Measurements from ENCODE around the gene FER. TPM values are rescaled to one million over a fixed set of nuclear protein-coding genes. Genes with fewer than 3 reads are reported as not detected.

The FER gene
- total RNA-seq, 1 experiment from 2014 or later = 19.4 TPM

- Histone ChIP-seq H3K9me3 (ENCODE audit: low read length) (no peaks in the 10 kb centered on the region), H3K4me1 (ENCODE audit: insufficient read depth, low read length) (no peaks in the 10 kb centered on the region), H3F3A (ENCODE audit: low read length, unreplicated experiment) (no peaks in the 10 kb centered on the region), H3K9me2 (replicated peaks; ENCODE audit: low read length) (no peaks in the 10 kb centered on the region), H3K4me2 (ENCODE audit: low read length) (no peak overlapping the region), H3K9ac (ENCODE audit: low read length) (no peak overlapping the region), H3K36me3 (ENCODE audit: low read depth, low read length) (no peaks in the 10 kb centered on the region; the same call in 1 of the 2 replicates), H3K79me2 (ENCODE audit: low read length) (no peaks in the 10 kb centered on the region), H3K27ac (ENCODE audit: low read length) (no peak overlapping the region), H3K27me3 (ENCODE audit: low read length) (no peaks in the 10 kb centered on the region), H4K20me1 (ENCODE audit: low read length) (no peaks in the 10 kb centered on the region), H3K4me3 (ENCODE audit: low read length) (no peak overlapping the region), H2AFZ (ENCODE audit: low read length) (no peak overlapping the region)
- ATAC-seq (no peak), DNase-seq (no peak)
- BruUV-seq (replicated peaks) = no TSS peak
- POLR2A ChIA-PET (ENCODE audit: unreplicated experiment) = no interaction called here
- intact Hi-C loops (cut with micrococcal nuclease) = no loop called here
- no peak for TF ChIP-seq EZH2phosphoT487 (IDR thresholded peaks at IDR 0.05; ENCODE audit: borderline replicate concordance, low read length)
- TF ChIP-seq EZH2 (IDR thresholded peaks at IDR 0.05; ENCODE audit: low read length, unreplicated experiment) = no peak
- TF ChIP-seq CTCF (conservative IDR thresholded peaks at IDR 0.05; ENCODE audit: low read depth, low read length) = no peak
- CTCF ChIA-PET = no interaction called here
These were observed 120.0 kb downstream of the FER start for GRCh38 chr5:108867656-108868055.

- TF ChIP-seq EZH2phosphoT487 (IDR thresholded peaks at IDR 0.05; ENCODE audit: borderline replicate concordance, low read length) (no peak), CTCF (conservative IDR thresholded peaks at IDR 0.05; ENCODE audit: low read depth, low read length) (no peak), EZH2 (IDR thresholded peaks at IDR 0.05; ENCODE audit: low read length, unreplicated experiment) (no peak)
- H3K27ac ChIP-seq (ENCODE audit: low read length) = no peak overlapping the region
- ChIA-PET CTCF (no interaction called here), POLR2A (ENCODE audit: unreplicated experiment) (no interaction called here)
- no peak overlapping the region for H3K9ac ChIP-seq (ENCODE audit: low read length)
- no peaks in the 10 kb centered on the region for H3K9me3 ChIP-seq (ENCODE audit: low read length)
- H3K79me2 ChIP-seq (ENCODE audit: low read length) = no peaks in the 10 kb centered on the region
- no peak for DNase-seq
- no peaks in the 10 kb centered on the region; the same call in 1 of the 2 replicates for H3K36me3 ChIP-seq (ENCODE audit: low read depth, low read length)
- no peaks in the 10 kb centered on the region for H3K4me1 ChIP-seq (ENCODE audit: insufficient read depth, low read length)
- H3F3A ChIP-seq (ENCODE audit: low read length, unreplicated experiment) = no peaks in the 10 kb centered on the region
- no peak for ATAC-seq
- TSS peak; percentile 6 for BruUV-seq (replicated peaks)
- H4K20me1 ChIP-seq (ENCODE audit: low read length) = no peaks in the 10 kb centered on the region
- no peak overlapping the region for H2AFZ ChIP-seq (ENCODE audit: low read length)
- no peak overlapping the region for H3K4me2 ChIP-seq (ENCODE audit: low read length)
- intact Hi-C loops (cut with micrococcal nuclease) = no loop called here
- H3K9me2 ChIP-seq (replicated peaks; ENCODE audit: low read length) = no peaks in the 10 kb centered on the region
- no peaks in the 10 kb centered on the region for H3K27me3 ChIP-seq (ENCODE audit: low read length)
- no peak overlapping the region for H3K4me3 ChIP-seq (ENCODE audit: low read length)
These were observed 121.4 kb downstream of the FER start for GRCh38 chr5:108869066-108869465.

GRCh38 chr5:108876451-108876850, 128.8 kb downstream of the FER start:
- Histone ChIP-seq H2AFZ (ENCODE audit: low read length) (no peak overlapping the region), H3K36me3 (ENCODE audit: low read depth, low read length) (no peaks in the 10 kb centered on the region; the same call in 1 of the 2 replicates), H3K79me2 (ENCODE audit: low read length) (no peaks in the 10 kb centered on the region), H3K27me3 (ENCODE audit: low read length) (no peaks in the 10 kb centered on the region), H3K9ac (ENCODE audit: low read length) (no peak overlapping the region), H3K9me3 (ENCODE audit: low read length) (no peaks in the 10 kb centered on the region), H4K20me1 (ENCODE audit: low read length) (no peaks in the 10 kb centered on the region), H3K27ac (ENCODE audit: low read length) (no peak overlapping the region), H3K4me1 (ENCODE audit: insufficient read depth, low read length) (no peaks in the 10 kb centered on the region), H3F3A (ENCODE audit: low read length, unreplicated experiment) (no peaks in the 10 kb centered on the region), H3K4me2 (ENCODE audit: low read length) (no peak overlapping the region), H3K4me3 (ENCODE audit: low read length) (no peak overlapping the region), H3K9me2 (replicated peaks; ENCODE audit: low read length) (no peaks in the 10 kb centered on the region)
- CTCF ChIA-PET = no interaction called here
- DNase-seq (no peak), ATAC-seq (no peak)
- intact Hi-C loops (cut with micrococcal nuclease) = no loop called here
- POLR2A ChIA-PET (ENCODE audit: unreplicated experiment) = no interaction called here
- TF ChIP-seq EZH2 (IDR thresholded peaks at IDR 0.05; ENCODE audit: low read length, unreplicated experiment) (no peak), EZH2phosphoT487 (IDR thresholded peaks at IDR 0.05; ENCODE audit: borderline replicate concordance, low read length) (no peak), CTCF (conservative IDR thresholded peaks at IDR 0.05; ENCODE audit: low read depth, low read length) (no peak)
- no TSS peak for BruUV-seq (replicated peaks)
